HG03575 (cell line): ENCODE data around the gene AFAP1L2.

Experiments
- ATAC-seq: cut with Tn5 transposase; IDR thresholded peaks from one replicate; pipeline ENCODE4 v1.9.1; 2021; ENCODE audit not compliant: unreplicated experiment, insufficient number of reproducible peaks, low FRiP score; ENCODE audit errors: extremely low read depth

The AFAP1L2 gene

DNA sequence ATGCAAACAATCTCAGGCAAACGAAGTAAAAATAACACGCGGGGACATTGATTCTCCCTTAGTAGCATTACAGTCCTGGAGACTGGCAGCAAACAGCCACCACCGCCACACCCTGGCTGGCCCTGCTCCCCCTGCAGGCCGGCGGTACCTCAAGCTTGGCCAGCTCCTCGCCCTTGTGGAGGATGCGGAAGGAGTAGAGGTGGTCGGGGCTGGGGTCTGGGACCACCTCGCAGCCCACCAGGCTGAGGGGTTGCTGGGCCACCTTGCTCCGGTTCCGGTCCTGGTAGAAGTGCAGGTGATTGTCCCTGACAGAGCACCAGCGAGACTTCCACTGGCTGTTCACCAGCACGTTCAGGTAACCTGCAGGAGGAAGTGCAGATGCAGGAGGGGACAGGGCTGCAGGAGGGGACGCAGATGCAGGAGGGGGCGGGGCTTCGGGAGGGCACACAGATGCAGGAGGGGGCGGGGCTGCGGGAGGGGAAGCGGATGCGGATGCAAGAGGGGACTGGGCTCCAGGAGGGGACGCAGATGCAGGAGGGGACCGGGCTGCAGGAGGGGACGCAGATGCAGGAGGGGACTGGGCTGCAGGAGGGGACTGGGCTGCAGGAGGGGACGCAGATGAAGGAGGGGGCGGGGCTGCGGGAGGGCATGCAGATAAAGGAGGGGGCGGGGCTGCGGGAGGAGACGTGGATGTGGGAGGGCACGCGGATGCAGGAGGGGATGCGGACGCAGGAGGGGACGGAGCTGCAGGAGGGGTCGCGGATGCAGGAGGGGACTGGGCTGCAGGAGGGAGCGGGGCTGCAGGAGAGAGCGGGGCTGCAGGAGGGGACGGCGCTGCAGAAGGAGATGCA lies 99.5 kb downstream of the AFAP1L2 start:
- no peak for ATAC-seq

DNA sequence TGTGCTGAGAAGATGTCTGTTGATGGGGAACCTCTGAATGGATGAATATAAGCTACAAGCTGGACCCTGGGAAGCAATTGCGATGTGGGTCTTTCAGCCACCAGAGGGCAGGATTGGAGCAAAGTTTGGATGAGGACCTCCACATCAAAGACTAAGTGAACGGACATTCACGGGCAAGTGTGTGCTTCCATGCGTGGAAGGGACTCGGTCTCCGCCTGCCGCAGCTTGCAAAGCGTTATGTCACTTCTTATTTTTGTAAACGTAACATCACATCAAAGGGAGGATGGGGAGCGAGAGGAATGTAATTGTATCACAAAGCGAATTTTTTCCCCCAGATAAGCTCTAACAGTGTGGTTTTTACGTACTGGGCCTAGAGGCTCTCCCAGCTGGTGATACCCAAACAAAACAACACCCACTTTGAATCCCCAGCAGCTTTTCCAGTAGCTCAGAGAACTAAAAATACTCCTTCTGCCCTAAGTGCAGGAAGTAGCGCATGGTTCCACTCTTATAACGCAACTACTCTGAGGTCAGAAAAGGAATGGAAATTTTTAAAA lies 100.2 kb downstream of the AFAP1L2 start:
- peak; percentile 54 for ATAC-seq

DNA sequence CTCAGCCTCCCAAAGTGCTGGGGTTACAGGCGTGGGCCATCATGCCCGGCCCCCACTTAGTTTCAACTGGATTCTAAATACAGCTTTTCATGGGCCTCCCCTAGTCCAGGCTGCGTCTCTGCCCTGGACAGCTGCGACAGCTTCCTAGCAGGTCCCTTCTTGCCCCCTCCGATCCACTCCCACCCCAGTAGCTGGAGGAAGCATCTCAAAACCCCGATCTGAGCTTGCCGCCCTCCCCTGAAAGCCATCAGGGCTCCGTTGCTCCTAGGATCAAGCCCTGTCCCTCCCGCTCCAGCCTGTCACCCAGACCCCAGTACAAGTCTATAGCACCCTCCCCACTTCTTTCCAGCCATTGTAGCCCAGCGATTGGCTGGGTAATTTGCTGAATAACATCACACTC lies 100.7 kb downstream of the AFAP1L2 start:
- no peak for ATAC-seq

DNA sequence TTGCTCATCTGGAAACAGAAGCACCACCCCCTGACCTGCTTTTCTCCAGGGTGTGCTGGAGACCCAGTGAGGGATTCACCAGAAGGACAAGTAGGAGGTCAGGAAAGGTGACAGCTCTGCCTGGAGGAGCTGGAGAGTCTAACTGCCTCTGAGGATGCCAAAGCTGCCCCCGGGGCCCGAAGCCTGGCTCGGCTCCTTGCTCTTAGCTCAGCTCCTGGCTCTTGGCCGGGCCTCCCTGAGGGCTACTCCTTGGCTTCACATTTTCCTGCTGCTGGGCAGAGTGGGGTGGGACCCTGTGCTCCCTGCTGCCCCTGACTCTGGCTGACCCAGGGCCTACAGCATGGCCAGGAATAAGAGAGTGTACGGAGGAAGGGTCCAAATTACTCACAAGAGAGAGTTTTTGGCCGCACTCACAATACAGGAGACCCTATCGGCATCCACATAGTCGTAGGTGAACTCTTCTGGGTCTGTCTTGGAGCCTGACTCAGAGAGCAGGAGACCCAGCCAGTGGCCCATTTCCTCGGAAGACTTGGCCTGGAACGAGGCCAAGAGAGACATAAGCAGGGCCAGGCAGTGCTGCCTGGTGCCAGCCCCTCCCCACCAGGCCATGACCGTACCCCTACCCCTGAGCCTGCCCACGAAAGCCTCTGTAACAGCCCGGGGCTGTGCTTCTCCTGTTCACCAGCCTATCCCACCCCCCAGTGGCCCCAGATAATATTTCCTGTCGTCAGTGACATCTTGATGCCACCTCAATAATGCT lies 102.2 kb downstream of the AFAP1L2 start:
- no peak for ATAC-seq

DNA sequence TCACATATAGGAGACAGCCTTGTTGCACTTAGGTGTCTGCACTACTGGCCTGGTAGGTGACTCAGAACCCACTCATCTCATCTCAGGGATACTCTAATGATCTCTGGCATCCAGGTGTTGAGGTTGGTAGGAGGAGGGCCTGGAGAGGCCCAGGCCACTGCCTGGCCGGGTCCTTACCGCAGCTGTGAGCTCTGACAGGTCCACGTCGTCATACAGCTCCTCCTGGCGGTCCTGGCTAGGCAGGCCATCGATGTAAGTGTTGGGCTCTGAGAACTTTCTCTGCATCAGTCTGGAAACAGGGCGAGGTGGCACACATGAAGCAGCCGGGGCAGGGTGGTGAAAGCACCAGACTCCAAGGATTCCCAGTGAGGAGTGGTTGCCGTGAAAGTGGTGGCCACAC lies 103.1 kb downstream of the AFAP1L2 start:
- no peak for ATAC-seq

DNA sequence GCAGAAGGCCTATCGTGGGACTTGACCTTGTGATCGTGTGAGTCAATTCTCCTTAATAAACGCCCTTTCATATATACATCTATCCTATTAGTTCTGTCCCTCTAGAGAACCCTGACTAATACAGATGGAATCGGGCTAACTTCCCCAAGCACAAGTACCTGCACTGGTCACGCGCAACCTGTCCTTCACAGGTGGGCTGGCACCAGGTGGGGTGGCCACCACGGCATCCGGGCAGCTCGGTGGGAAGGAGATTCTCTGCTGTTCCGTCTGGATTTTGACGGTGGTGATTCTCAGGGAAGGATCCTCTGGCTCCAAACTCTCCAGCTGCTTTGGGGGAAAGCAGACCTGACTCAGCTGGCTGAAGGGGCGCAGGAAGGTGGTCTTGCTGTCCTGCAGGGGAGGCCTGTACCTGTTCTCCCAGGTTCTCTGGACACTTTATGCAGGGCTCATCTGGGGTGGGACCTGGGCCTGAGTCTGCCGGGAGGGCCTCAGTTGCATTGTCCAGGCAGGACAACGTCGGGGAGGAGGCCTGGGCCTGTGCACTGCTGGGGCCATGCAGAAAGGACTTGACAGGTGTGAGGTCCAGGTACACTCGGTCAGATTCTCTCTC lies 104.2 kb downstream of the AFAP1L2 start:
- no peak for ATAC-seq

DNA sequence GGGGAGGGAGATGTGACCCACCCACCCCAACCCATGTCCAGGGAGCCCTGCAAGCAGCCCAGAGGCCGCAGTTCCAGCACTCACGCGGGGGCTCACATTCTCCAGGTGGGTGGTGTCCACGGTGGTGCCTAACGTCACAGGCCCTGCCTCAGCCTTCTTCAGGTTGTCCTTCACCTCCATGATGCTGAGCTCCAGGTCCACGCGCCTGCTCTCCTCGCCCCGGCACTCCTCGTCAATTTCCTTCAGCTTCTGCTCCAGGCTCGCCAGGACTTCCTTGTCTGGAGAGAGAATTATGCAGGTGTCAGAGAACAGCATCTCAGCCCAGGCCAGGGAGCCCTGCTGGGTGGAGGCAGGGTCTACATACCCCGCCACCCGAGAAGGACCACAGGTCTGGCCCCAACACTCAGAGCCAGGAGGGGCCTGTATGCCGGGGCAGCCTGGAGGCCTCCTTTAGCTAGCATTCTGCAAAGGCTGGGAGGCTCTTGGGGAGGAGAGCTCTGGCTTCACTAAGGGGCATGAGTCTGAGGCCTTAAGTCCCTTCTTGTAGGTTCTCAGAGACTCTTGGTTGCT lies 107.1 kb downstream of the AFAP1L2 start:
- ATAC-seq = no peak

DNA sequence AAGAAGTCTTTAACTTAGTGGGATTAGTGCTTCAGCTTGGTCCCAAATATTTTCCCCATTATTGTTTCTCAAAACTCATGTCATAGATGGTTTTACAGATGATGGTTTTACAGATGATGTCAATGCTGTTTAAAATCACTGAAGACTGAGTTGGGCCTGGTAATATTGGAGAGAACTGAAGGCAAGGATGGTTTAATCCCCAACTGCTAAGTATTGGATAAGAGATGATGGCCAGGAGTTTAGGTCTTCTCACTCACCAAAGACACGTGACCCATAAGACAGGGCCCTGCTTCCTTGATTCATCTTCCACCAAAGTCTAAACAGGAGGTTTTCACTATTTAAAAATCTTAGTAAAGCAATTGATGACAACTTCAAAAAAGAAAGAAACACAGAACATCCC lies 108.9 kb downstream of the AFAP1L2 start:
- ATAC-seq = no peak

DNA sequence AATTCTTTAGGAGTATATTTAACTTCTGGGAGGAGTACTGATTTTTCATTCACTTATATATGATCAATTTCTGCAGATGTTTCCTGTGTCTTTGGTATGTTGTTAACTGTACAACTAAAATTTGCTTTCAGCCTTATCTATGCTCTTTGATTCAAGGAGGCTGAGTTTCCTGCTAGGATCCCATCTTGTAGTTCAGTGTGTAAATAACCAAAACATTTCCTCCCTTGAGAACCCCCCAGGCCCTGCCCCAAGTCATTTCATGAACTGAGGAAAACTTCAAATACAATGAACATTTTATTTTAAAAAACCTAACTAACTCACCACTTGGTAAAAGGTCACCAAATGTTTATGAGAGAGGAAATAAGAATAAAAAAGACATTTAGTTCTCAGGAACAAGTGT lies 109.8 kb downstream of the AFAP1L2 start:
- no peak for ATAC-seq

DNA sequence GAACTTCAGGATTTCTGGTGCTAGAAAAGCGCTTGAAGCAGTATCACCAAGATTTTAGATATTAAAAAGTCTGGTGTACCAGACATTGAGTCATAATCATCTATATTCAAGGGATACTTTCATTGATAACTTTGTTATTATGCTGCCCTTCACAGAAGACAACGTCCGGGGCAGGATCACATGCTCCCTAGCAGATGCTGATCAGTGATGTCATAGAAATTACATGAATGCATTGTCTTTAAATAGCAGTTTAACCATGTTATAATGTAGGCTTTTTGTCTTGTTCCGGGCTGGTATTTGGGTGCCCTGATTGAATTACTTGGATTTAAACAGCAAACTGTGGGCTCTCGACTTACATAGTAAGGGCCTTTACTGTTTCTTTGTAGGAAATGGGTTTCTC lies 111.2 kb downstream of the AFAP1L2 start:
- ATAC-seq = no peak

DNA sequence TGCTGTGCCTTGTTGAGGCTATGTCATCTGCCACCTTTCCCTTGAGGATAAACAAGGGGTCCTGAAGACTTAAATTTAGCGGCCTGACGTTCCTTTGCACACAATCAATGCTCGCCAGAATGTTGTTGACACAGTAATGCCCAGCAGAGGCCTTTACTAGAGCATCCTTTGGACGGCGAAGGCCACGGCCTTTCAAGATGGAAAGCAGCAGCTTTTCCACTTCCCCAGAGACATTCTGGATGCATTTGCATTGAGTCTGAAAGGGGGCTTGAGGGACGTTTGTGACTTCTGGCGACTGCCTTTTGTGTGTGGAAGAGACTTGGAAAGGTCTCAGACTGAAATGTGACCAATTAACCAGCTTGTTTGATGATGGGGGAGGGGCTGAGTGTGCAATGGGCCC lies 112.8 kb downstream of the AFAP1L2 start:
- ATAC-seq = no peak

DNA sequence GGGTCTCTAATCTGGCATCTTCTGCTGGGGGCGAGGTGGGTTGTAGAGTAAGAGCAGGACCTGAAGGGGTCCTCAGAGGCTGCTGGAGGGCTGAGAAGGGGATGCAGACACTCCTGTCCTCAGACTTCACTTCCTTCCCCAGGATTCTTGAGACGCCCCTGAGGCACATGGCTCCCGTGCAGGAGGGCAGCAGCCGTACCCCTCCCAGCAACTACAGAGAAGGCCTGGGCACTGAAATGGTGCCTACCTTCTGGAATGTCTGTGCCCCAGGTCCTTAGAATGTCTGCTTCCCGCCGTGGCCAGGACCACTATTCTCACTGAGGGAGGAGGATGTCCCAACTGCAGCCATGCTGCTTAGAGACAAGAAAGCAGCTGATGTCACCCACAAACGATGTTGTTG lies 113.2 kb downstream of the AFAP1L2 start:
- no peak for ATAC-seq

DNA sequence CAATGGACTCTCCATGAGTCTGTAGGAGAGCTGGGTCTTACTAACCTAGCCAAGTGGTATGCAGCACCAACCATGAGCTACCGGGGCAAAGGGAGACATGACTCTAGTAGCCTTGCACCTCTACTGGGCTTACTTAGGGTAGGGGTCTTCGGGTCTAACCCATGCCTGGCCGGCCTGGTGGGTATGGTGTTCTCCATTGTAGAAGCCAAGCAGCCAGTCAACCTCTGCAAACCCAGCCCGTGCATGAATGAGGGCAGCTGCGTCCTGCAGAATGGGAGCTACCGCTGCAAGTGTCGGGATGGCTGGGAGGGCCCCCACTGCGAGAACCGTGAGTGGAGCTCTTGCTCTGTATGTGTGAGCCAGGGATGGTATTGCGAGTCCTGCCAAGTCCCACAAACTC lies 114.3 kb downstream of the AFAP1L2 start:
- ATAC-seq = no peak

DNA sequence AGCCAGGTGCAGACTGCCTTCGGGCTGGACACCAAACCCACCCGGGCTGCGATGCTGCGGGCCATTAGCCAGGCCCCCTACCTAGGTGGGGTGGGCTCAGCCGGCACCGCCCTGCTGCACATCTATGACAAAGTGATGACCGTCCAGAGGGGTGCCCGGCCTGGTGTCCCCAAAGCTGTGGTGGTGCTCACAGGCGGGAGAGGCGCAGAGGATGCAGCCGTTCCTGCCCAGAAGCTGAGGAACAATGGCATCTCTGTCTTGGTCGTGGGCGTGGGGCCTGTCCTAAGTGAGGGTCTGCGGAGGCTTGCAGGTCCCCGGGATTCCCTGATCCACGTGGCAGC lies 115.2 kb downstream of the AFAP1L2 start:
- ATAC-seq = no peak

DNA sequence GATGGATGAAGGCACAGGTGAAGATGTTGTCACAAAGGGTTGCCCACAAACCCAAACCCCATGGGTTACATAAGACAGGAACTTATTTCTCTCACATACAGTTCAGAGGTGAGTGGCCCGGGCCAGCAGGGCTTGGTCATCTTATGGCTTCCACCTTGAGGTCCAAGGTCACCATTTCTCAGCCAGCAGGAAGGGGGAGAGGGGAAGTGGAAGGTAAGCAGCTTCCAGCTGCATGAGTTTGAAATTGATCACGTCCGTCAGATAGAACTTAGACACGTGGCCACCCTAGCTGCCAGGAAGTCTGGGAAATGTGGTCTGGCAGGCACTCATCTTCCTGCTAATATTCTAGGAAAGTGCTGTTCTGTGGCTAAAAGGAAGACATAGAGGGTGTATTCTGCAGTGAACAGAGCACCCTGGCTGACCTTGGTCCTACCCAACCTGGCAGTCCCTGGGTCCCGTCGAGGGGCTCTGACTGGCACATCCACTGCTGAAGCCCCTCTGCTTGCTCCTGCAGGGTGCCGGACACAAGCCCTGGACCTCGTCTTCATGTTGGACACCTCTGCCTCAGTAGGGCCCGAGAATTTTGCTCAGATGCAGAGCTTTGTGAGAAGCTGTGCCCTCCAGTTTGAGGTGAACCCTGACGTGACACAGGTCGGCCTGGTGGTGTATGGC lies 115.7 kb downstream of the AFAP1L2 start:
- ATAC-seq = no peak

DNA sequence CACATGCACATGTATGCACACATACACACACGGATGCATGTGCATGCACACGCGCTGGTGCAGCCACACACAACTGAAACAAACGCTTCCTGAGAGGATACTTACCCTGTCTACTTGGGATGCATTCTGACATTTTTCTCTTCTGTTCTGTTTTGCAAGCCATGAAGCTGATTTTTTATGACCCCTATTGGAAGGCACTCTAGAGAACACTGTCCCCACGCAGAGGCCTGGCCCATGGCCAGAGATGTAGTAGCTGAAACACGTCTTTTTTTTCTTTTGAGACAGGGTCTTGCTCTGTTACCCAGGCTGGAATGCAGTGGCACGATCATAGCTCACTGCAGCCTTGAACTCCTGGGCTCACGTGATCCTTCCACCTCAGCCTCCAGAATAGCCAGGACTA lies 117.4 kb downstream of the AFAP1L2 start:
- ATAC-seq = no peak

DNA sequence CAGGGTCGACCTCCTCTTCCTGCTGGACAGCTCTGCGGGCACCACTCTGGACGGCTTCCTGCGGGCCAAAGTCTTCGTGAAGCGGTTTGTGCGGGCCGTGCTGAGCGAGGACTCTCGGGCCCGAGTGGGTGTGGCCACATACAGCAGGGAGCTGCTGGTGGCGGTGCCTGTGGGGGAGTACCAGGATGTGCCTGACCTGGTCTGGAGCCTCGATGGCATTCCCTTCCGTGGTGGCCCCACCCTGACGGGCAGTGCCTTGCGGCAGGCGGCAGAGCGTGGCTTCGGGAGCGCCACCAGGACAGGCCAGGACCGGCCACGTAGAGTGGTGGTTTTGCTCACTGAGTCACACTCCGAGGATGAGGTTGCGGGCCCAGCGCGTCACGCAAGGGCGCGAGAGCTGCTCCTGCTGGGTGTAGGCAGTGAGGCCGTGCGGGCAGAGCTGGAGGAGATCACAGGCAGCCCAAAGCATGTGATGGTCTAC lies 118.3 kb downstream of the AFAP1L2 start:
- ATAC-seq = no peak

DNA sequence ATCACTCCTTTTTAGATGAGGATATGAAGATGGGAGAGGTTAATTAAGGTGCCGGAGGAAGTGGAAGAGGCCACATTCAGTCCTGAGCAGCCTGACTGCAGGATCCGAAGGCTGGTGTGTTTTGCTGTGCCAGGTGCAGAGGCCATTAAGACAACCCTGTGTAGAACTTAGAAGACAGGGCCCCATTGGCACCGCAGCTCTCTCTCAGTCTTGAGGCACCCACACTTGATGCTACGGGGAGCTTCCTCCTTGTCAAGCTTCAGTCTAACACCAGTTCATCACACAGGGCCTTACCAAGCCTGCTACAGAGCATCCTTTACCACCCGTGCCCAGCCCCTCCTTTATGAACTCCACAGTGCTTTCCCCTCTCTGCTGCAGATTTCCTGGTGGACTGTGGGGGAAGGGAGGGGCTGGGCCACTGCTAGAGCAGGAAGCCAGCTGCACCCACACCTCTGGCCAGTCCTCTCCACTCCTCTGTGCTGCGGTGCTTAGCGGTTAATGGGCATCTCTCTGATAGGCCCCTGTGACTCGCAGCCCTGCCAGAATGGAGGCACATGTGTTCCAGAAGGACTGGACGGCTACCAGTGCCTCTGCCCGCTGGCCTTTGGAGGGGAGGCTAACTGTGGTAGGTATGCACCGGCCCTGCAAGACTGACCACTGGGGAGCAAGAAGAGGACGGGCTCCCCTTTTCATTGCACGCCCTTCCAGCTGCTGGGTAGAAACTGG lies 119.8 kb downstream of the AFAP1L2 start:
- ATAC-seq = no peak
